ENCODE results near the gene FLT3.
"Not testable (repeated sequence)": the region's sequence is repeated elsewhere in the genome, so short reads cannot be mapped to it uniquely, and the experiment has no call there.

The FLT3 gene

GRCh38 chr13:27967203-27967735, 133.1 kb downstream of the FLT3 start:
- Histone ChIP-seq H3K27me3 (ENCODE audit: insufficient read depth, insufficient read length) (peaks cover 97% of the 10 kb centered on the region), H3K4me3 (ENCODE audit: insufficient read length, low read depth) (no peak overlapping the region), H3K9ac (ENCODE audit: insufficient read length, low read depth) (no peak overlapping the region), H3K4me1 (ENCODE audit: insufficient read depth, insufficient read length) (peaks cover 11% of the 10 kb centered on the region), H3K9me3 (ENCODE audit: insufficient read depth, low read length) (no peaks in the 10 kb centered on the region), H3K36me3 (ENCODE audit: insufficient read depth, insufficient read length, low read length) (no peaks in the 10 kb centered on the region)
- DNase-seq (ENCODE audit: low read depth, low spot score) = no peak
- no peak for TF ChIP-seq SUZ12 (IDR thresholded peaks at IDR 0.05; ENCODE audit: extremely low read depth, insufficient read depth, insufficient read length)
- no peak for TF ChIP-seq YY1 (IDR thresholded peaks at IDR 0.05; ENCODE audit: insufficient read depth, insufficient read length)
- no peak for TF ChIP-seq ZNF274 (IDR thresholded peaks at IDR 0.05; ENCODE audit: low read depth, low read length)

GRCh38 chr13:27966641-27967202, 133.7 kb downstream of the FLT3 start:
- Histone ChIP-seq H3K36me3 (ENCODE audit: insufficient read depth, insufficient read length, low read length) (no peaks in the 10 kb centered on the region), H3K9ac (ENCODE audit: insufficient read length, low read depth) (no peak overlapping the region), H3K9me3 (ENCODE audit: insufficient read depth, low read length) (no peaks in the 10 kb centered on the region), H3K27me3 (ENCODE audit: insufficient read depth, insufficient read length) (peaks cover 97% of the 10 kb centered on the region), H3K4me1 (ENCODE audit: insufficient read depth, insufficient read length) (peaks cover 7% of the 10 kb centered on the region), H3K4me3 (ENCODE audit: insufficient read length, low read depth) (no peak overlapping the region)
- DNase-seq (ENCODE audit: low read depth, low spot score) = no peak
- TF ChIP-seq ZNF274 (IDR thresholded peaks at IDR 0.05; ENCODE audit: low read depth, low read length) (no peak), YY1 (IDR thresholded peaks at IDR 0.05; ENCODE audit: insufficient read depth, insufficient read length) (no peak)

GRCh38 chr13:27965740-27966640, 134.4 kb downstream of the FLT3 start:
- DNase-seq (ENCODE audit: low read depth, low spot score) = peak; percentile 66
- Histone ChIP-seq H3K4me3 (ENCODE audit: insufficient read length, low read depth) (no peak overlapping the region), H3K36me3 (ENCODE audit: insufficient read depth, insufficient read length, low read length) (no peaks in the 10 kb centered on the region), H3K9me3 (ENCODE audit: insufficient read depth, low read length) (no peaks in the 10 kb centered on the region), H3K9ac (ENCODE audit: insufficient read length, low read depth) (no peak overlapping the region), H3K4me1 (ENCODE audit: insufficient read depth, insufficient read length) (peaks cover 4% of the 10 kb centered on the region), H3K27me3 (ENCODE audit: insufficient read depth, insufficient read length) (peaks cover 97% of the 10 kb centered on the region)
- TF ChIP-seq SUZ12 (IDR thresholded peaks at IDR 0.05; ENCODE audit: extremely low read depth, insufficient read depth, insufficient read length) = peak; percentile 11
- no peak for TF ChIP-seq YY1 (IDR thresholded peaks at IDR 0.05; ENCODE audit: insufficient read depth, insufficient read length)

- peaks cover 7% of the 10 kb centered on the region for H3K4me1 ChIP-seq (ENCODE audit: insufficient read depth, insufficient read length)
- no peak for TF ChIP-seq ZNF274 (IDR thresholded peaks at IDR 0.05; ENCODE audit: low read depth, low read length)
- TF ChIP-seq YY1 (IDR thresholded peaks at IDR 0.05; ENCODE audit: insufficient read depth, insufficient read length) = no peak
- TF ChIP-seq SUZ12 (IDR thresholded peaks at IDR 0.05; ENCODE audit: extremely low read depth, insufficient read depth, insufficient read length) = no peak
- H3K9me3 ChIP-seq (ENCODE audit: insufficient read depth, low read length) = no peaks in the 10 kb centered on the region
- no peak for DNase-seq (ENCODE audit: low read depth, low spot score)
- H3K9ac ChIP-seq (ENCODE audit: insufficient read length, low read depth) = no peak overlapping the region
- no peaks in the 10 kb centered on the region for H3K36me3 ChIP-seq (ENCODE audit: insufficient read depth, insufficient read length, low read length)
- H3K27me3 ChIP-seq (ENCODE audit: insufficient read depth, insufficient read length) = peaks cover 97% of the 10 kb centered on the region
- no peak overlapping the region for H3K4me3 ChIP-seq (ENCODE audit: insufficient read length, low read depth)
Observed at GRCh38 chr13:27965343-27965739, 135.0 kb downstream of the FLT3 start.

GRCh38 chr13:27964741-27965323, 135.5 kb downstream of the FLT3 start:
- no peak overlapping the region for H3K4me3 ChIP-seq (ENCODE audit: insufficient read length, low read depth)
- no peak overlapping the region for H3K9ac ChIP-seq (ENCODE audit: insufficient read length, low read depth)
- H3K36me3 ChIP-seq (ENCODE audit: insufficient read depth, insufficient read length, low read length) = no peaks in the 10 kb centered on the region
- DNase-seq (ENCODE audit: low read depth, low spot score) = no peak
- TF ChIP-seq SUZ12 (IDR thresholded peaks at IDR 0.05; ENCODE audit: extremely low read depth, insufficient read depth, insufficient read length) (no peak), ZNF274 (IDR thresholded peaks at IDR 0.05; ENCODE audit: low read depth, low read length) (no peak), YY1 (IDR thresholded peaks at IDR 0.05; ENCODE audit: insufficient read depth, insufficient read length) (no peak)
- H3K9me3 ChIP-seq (ENCODE audit: insufficient read depth, low read length) = no peaks in the 10 kb centered on the region
- H3K4me1 ChIP-seq (ENCODE audit: insufficient read depth, insufficient read length) = peaks cover 7% of the 10 kb centered on the region
- peaks cover 97% of the 10 kb centered on the region for H3K27me3 ChIP-seq (ENCODE audit: insufficient read depth, insufficient read length)

- not testable (repeated sequence) for H3K36me3 ChIP-seq (ENCODE audit: insufficient read depth, insufficient read length, low read length); H3K9me3 ChIP-seq (ENCODE audit: insufficient read depth, low read length); H3K9ac ChIP-seq (ENCODE audit: insufficient read length, low read depth); H3K4me1 ChIP-seq (ENCODE audit: insufficient read depth, insufficient read length); H3K4me3 ChIP-seq (ENCODE audit: insufficient read length, low read depth); DNase-seq (ENCODE audit: low read depth, low spot score)
- H3K27me3 ChIP-seq (ENCODE audit: insufficient read depth, insufficient read length) = peaks cover 97% of the 10 kb centered on the region
Observed at GRCh38 chr13:27964206-27964605, 136.2 kb downstream of the FLT3 start.

GRCh38 chr13:27963491-27963890, 136.9 kb downstream of the FLT3 start:
- DNase-seq (ENCODE audit: low read depth, low spot score) = no peak
- Histone ChIP-seq H3K4me3 (ENCODE audit: insufficient read length, low read depth) (no peak overlapping the region), H3K4me1 (ENCODE audit: insufficient read depth, insufficient read length) (peaks cover 5% of the 10 kb centered on the region), H3K9ac (ENCODE audit: insufficient read length, low read depth) (no peak overlapping the region), H3K9me3 (ENCODE audit: insufficient read depth, low read length) (no peaks in the 10 kb centered on the region), H3K27me3 (ENCODE audit: insufficient read depth, insufficient read length) (peaks cover 97% of the 10 kb centered on the region), H3K36me3 (ENCODE audit: insufficient read depth, insufficient read length, low read length) (no peaks in the 10 kb centered on the region)
- TF ChIP-seq SUZ12 (IDR thresholded peaks at IDR 0.05; ENCODE audit: extremely low read depth, insufficient read depth, insufficient read length) = no peak
- TF ChIP-seq ZNF274 (IDR thresholded peaks at IDR 0.05; ENCODE audit: low read depth, low read length) = no peak
- TF ChIP-seq YY1 (IDR thresholded peaks at IDR 0.05; ENCODE audit: insufficient read depth, insufficient read length) = no peak
